T47D (cell line): ENCODE measurements around the gene RNF150.

Source experiments
- DNase-seq, 2 experiments: peaks; one replicate each; pipeline versions ENCODE4 v3.0.0 to v3.0.0-alpha.2; 2011 to 2012; ENCODE audit warnings: low read depth in 1 of 2, low spot score in 1 of 2
- JUND ChIP-seq: IDR thresholded peaks from 2 replicates; pipeline ENCODE4 v1.6.1; 2012; ENCODE audit warnings: low read depth
- in situ Hi-C: cut with HindIII; loops from 2 replicates; pipeline ENCODE4 v1.10.0; 2016; ENCODE audit warnings: low sequenced_read_pairs, low pct_unique_long_range_greater_than_20kb

RNF150 gene

GRCh38 chr4:141153751-141154510, 20.7 kb upstream of the RNF150 start:
- DNase-seq = no peak
- TF ChIP-seq JUND = no peak
- in situ Hi-C loops = no loop called here

- no peak for DNase-seq
- in situ Hi-C loops = no loop called here
- TF ChIP-seq JUND = no peak
Measured at GRCh38 chr4:141144207-141144606, 10.9 kb upstream of the RNF150 start.

GRCh38 chr4:141142423-141142822, 9.2 kb upstream of the RNF150 start:
- TF ChIP-seq JUND = no peak
- in situ Hi-C loops = no loop called here
- DNase-seq = no peak

- DNase-seq = no peak
- in situ Hi-C loops = no loop called here
- TF ChIP-seq JUND = no peak
Measured at GRCh38 chr4:141140391-141141200, 7.3 kb upstream of the RNF150 start.

GRCh38 chr4:141133999-141134995, 1.0 kb upstream of the RNF150 start:
- in situ Hi-C loops = no loop called here
- no peak for DNase-seq
- TF ChIP-seq JUND = no peak

- peak in 1 of 2 experiments; percentile 33 for DNase-seq
- TF ChIP-seq JUND = no peak
- in situ Hi-C loops = no loop called here
Measured at GRCh38 chr4:141132709-141133145, 542 bp downstream of the RNF150 start.

GRCh38 chr4:141132072-141132708, 1.1 kb downstream of the RNF150 start:
- DNase-seq = no peak
- in situ Hi-C loops = no loop called here
- TF ChIP-seq JUND = no peak

GRCh38 chr4:141131723-141132071, 1.6 kb downstream of the RNF150 start:
- in situ Hi-C loops = no loop called here
- no peak for TF ChIP-seq JUND
- no peak for DNase-seq

GRCh38 chr4:141130947-141131605, 2.2 kb downstream of the RNF150 start:
- TF ChIP-seq JUND = no peak
- in situ Hi-C loops = no loop called here
- DNase-seq = no peak

- no peak for TF ChIP-seq JUND
- no peak for DNase-seq
- in situ Hi-C loops = no loop called here
Measured at GRCh38 chr4:141127884-141128283, 5.4 kb downstream of the RNF150 start.

- no peak for DNase-seq
- TF ChIP-seq JUND = no peak
- in situ Hi-C loops = no loop called here
Measured at GRCh38 chr4:141126769-141127168, 6.5 kb downstream of the RNF150 start.
